Colonic mucosa (tissue), 2 donors: ENCODE measurements around the gene RUBCN. TPM values are rescaled to one million over a fixed set of nuclear protein-coding genes. Genes with fewer than 3 reads are reported as not detected.

Experiments
- total RNA-seq, 2 donors: library from RNA; stranded (reverse); fragmentation: NEBNext Ultra II Directional in 1 of 2; extraction: Animal tissue kit (Norgen Biotek cat#: 25700) in 1 of 2; gene quantifications; one replicate each; pipeline ENCODE4 v1.2.1, GENCODE V29; 2021
- donor health status: DM: no; HTN: no; CAD: no.
- donor health status: DM: no; HTN: no; CAD: no.

The RUBCN gene
- total RNA-seq, 2 donors from 2014 or later: 16.8 to 18.7 TPM

Other genes starting within 250 kb of the RUBCN start
- gene BDH1, start 180.9 kb downstream of the RUBCN start, total RNA-seq: 100 to 1,000 TPM; 154 to 180 TPM
- 10 to 100 TPM; 27.1 to 37.7 TPM for gene FYTTD1, start 13.0 kb upstream of the RUBCN start, total RNA-seq
- gene LRCH3, start 54.4 kb upstream of the RUBCN start, total RNA-seq: 10 to 100 TPM; 33.5 to 34.9 TPM
- 100 to 1,000 TPM; 758 to 777 TPM for gene RPL35A, start 213.3 kb upstream of the RUBCN start, total RNA-seq
- 1 to 10 TPM; 5.0 to 5.9 TPM for gene LMLN, start 223.3 kb upstream of the RUBCN start, total RNA-seq